WTC11 (cell line): ENCODE results near the gene SCGB1C1.
"Not testable (repeated sequence)": the region's sequence is repeated elsewhere in the genome, so short reads cannot be mapped to it uniquely, and the experiment has no call there.

Experiments
- CREB1 ChIP-seq: sonication (generic); formaldehyde crosslinking; IDR thresholded peaks from 2 replicates; pipeline ENCODE4 v1.8.0; 2023; ENCODE audit warnings: mild to moderate bottlenecking, missing genetic modification reagents
- CTCF ChIP-seq: fragments of 200-600 bp; IDR thresholded peaks from 2 replicates; pipeline ENCODE4 v1.8.0; 2022; ENCODE audit warnings: antibody characterized with exemption
- FOXJ3 ChIP-seq: sonication (generic); formaldehyde crosslinking; IDR thresholded peaks from 2 replicates; pipeline ENCODE4 v1.9.0; 2021; ENCODE audit warnings: missing genetic modification reagents, mild to moderate bottlenecking, borderline replicate concordance
- FOXP1 ChIP-seq: sonication (generic); formaldehyde crosslinking; IDR thresholded peaks from 2 replicates; pipeline ENCODE4 v1.8.0; 2022; ENCODE audit warnings: missing genetic modification reagents, mild to moderate bottlenecking, moderate library complexity, borderline replicate concordance
- JUN ChIP-seq: sonication (generic); formaldehyde crosslinking; IDR thresholded peaks from 2 replicates; pipeline ENCODE4 v1.8.0; 2023; ENCODE audit warnings: mild to moderate bottlenecking, missing genetic modification reagents
- MAX ChIP-seq: sonication (generic); formaldehyde crosslinking; IDR thresholded peaks from 2 replicates; pipeline ENCODE4 v1.8.0; 2022; ENCODE audit warnings: mild to moderate bottlenecking, missing genetic modification reagents
- STAT6 ChIP-seq: sonication (generic); formaldehyde crosslinking; conservative IDR thresholded peaks from 2 replicates; pipeline ENCODE4 v1.8.1; 2023; ENCODE audit warnings: mild to moderate bottlenecking, low read depth, missing genetic modification reagents, moderate library complexity
- TCF7 ChIP-seq: sonication (generic); formaldehyde crosslinking; IDR thresholded peaks from 2 replicates; pipeline ENCODE4 v1.8.0; 2022; ENCODE audit warnings: mild to moderate bottlenecking, low read depth, missing genetic modification reagents, moderate library complexity
- ZNF423 ChIP-seq: fragments of 250-450 bp; sonication (Bioruptor Pico); IDR thresholded peaks from 2 replicates; pipeline ENCODE4 v2.1.2; 2022; ENCODE audit warnings: mild to moderate bottlenecking, moderate library complexity

GRCh38 chr11:191490-192478, 1.1 kb upstream of the SCGB1C1 start:
- TF ChIP-seq MAX (CRISPR knock-in tag); CTCF; JUN (CRISPR knock-in tag); TCF7 (CRISPR knock-in tag); FOXP1 (CRISPR knock-in tag); CREB1; STAT6 (CRISPR knock-in tag); FOXJ3 (CRISPR knock-in tag); ZNF423 (CRISPR knock-in tag): not testable (repeated sequence)
